Kidney (tissue), 14 donors: ENCODE data around the gene SPRR2B. TPM values are rescaled to one million over a fixed set of nuclear protein-coding genes. Genes with fewer than 3 reads are reported as not detected.

Experiments used
- DNase-seq, 5 donors: peaks; one replicate each; pipeline ENCODE4 v3.0.0-alpha.2; 2013 to 2020
- FAIRE-seq: peaks from 2 replicates; lab custom pipeline; 2012; peaks lifted over from hg19 to GRCh38; lab: Jason Lieb, UNC
- H3K27ac ChIP-seq, 2 donors: one replicate each; pipeline ENCODE4 v1.7.0; 2013; ENCODE audit warnings: low read depth in 2 of 2, low read length in 2 of 2, inconsistent platforms in 1 of 2
- H3K27me3 ChIP-seq: one replicate; pipeline ENCODE4 v1.7.1; 2013; ENCODE audit warnings: low read length, inconsistent platforms; ENCODE audit not compliant: control insufficient read depth, insufficient read depth
- H3K36me3 ChIP-seq, 3 donors: one replicate each; pipeline versions ENCODE4 v1.7.0 to v1.7.1; 2013; ENCODE audit warnings: low read length in 3 of 3, control low read depth in 1 of 3, inconsistent platforms in 1 of 3; ENCODE audit not compliant: insufficient read depth in 3 of 3, control insufficient read depth in 2 of 3
- H3K4me1 ChIP-seq, 3 donors: one replicate each; pipeline versions ENCODE4 v1.7.0 to v1.7.1; 2013; ENCODE audit warnings: low read length in 3 of 3, inconsistent platforms in 1 of 3, low read depth in 1 of 3; ENCODE audit not compliant: control insufficient read depth in 2 of 3, insufficient read depth in 2 of 3
- H3K4me3 ChIP-seq, 3 donors: one replicate each; pipeline versions ENCODE4 v1.7.0 to v1.8.1; 2013; ENCODE audit warnings: low read length in 3 of 3, control low read depth in 1 of 3, inconsistent platforms in 1 of 3
- H3K9ac ChIP-seq, 3 donors: one replicate each; pipeline versions ENCODE4 v1.7.0 to v1.7.1; 2013; ENCODE audit warnings: low read length in 3 of 3, control low read depth in 1 of 3, inconsistent platforms in 1 of 3
- H3K9me3 ChIP-seq, 3 donors: one replicate each; pipeline versions ENCODE4 v1.7.0 to v1.7.1; 2013; ENCODE audit warnings: low read length in 3 of 3, control low read depth in 1 of 3, inconsistent platforms in 1 of 3; ENCODE audit not compliant: control insufficient read depth in 2 of 3, insufficient read depth in 1 of 3
- CTCF ChIP-seq: IDR thresholded peaks from 3 replicates; pipeline ENCODE4 v1.5.1; 2012; ENCODE audit warnings: mild to moderate bottlenecking, moderate library complexity, borderline replicate concordance; ENCODE audit not compliant: insufficient read depth; ENCODE audit errors: extremely low read depth
- intact Hi-C: fragments of 100-400 bp; cut with DNase I; formaldehyde crosslinking; loops from one replicate; pipeline ENCODE4 v1.11.1; 2022
- polyA plus RNA-seq: library from polyadenylated mRNA; stranded (reverse); fragments of 350-450 nt; fragmentation: Illumina TruSeq; extraction: RNeasy Lipid Tissue Mini Kit (QIAGEN cat#74804); gene quantifications from one replicate; pipeline ENCODE4 v1.2.3, GENCODE V29; 2014; ENCODE audit warnings: low read depth, low replicate concordance; ENCODE audit not compliant: insufficient read depth
- total RNA-seq: library from RNA; stranded (reverse); fragmentation: NEBNext Ultra II Directional; extraction: Animal tissue kit (Norgen Biotek cat#: 25700); gene quantifications from one replicate; pipeline ENCODE4 v1.2.1, GENCODE V29; 2021
- donor health status: control.
- donor health status: control.
- donor health status: control.
- donor health status: control.
- donor health status: control.
- donor health status: DM: yes; HTN: yes; CAD: no.
- donor health status: Normal renal cell carcinoma (clear cell type).

The SPRR2B gene
- total and polyA plus RNA-seq, 2 donors from 2014 or later: not detected

- Histone ChIP-seq H3K9me3 (no peaks in the 10 kb centered on the region), H3K27ac (no peak overlapping the region), H3K4me3 (no peak overlapping the region), H3K27me3 (no peaks in the 10 kb centered on the region), H3K9ac (no peak overlapping the region), H3K36me3 (no peaks in the 10 kb centered on the region), H3K4me1 (no peaks in the 10 kb centered on the region)
- DNase-seq (no peak), FAIRE-seq (no peak)
- TF ChIP-seq CTCF: no peak
- intact Hi-C loops: no loop called here
These were observed 39.3 kb downstream of the SPRR2B start for GRCh38 chr1:153032073-153032472.

GRCh38 chr1:153030895-153031294 lies 40.5 kb downstream of the SPRR2B start, which contains the start of gene SPRR1B:
Gene SPRR1B (plus strand): TSS chr1:153031203. CDS start chr1:153032346, 1,143 bp downstream.
- DNase-seq (no peak), FAIRE-seq (no peak)
- no peak for TF ChIP-seq CTCF

GRCh38 chr1:153028766-153029165 lies 42.6 kb downstream of the SPRR2B start:
- Histone ChIP-seq H3K4me1 (no peaks in the 10 kb centered on the region), H3K36me3 (no peaks in the 10 kb centered on the region), H3K4me3 (no peak overlapping the region), H3K9ac (no peak overlapping the region), H3K27ac (no peak overlapping the region), H3K27me3 (no peaks in the 10 kb centered on the region), H3K9me3 (no peaks in the 10 kb centered on the region)
- TF ChIP-seq CTCF: no peak
- no peak for DNase-seq
- intact Hi-C loops: no loop called here
- no peak for FAIRE-seq

More at GRCh38 chr1:153030895-153031294, 40.5 kb downstream of the SPRR2B start, which contains the start of gene SPRR1B:
- Histone ChIP-seq H3K9me3 (no peaks in the 10 kb centered on the region), H3K36me3 (no peaks in the 10 kb centered on the region), H3K4me3 (no peak within 1 kb of the TSS), H3K27me3 (no peaks in the 10 kb centered on the region), H3K4me1 (no peaks in the 10 kb centered on the region), H3K27ac (no peak within 1 kb of the TSS), H3K9ac (no peak within 1 kb of the TSS)
- intact Hi-C loops: no loop called here

GRCh38 chr1:153025797-153026196 lies 45.6 kb downstream of the SPRR2B start:
- FAIRE-seq: no peak
- H3K27ac ChIP-seq: no peak overlapping the region
- H3K4me3 ChIP-seq: no peak overlapping the region
- no peaks in the 10 kb centered on the region for H3K4me1 ChIP-seq
- no peaks in the 10 kb centered on the region for H3K36me3 ChIP-seq
- no peaks in the 10 kb centered on the region for H3K9me3 ChIP-seq
- H3K27me3 ChIP-seq: no peaks in the 10 kb centered on the region
- no peak for DNase-seq
- H3K9ac ChIP-seq: no peak overlapping the region
- intact Hi-C loops: no loop called here
- no peak for TF ChIP-seq CTCF
